ENCODE results near the gene PTCH2. TPM values are rescaled to one million over a fixed set of nuclear protein-coding genes. Genes with fewer than 3 reads are reported as not detected.

PTCH2 gene
- total and polyA plus RNA-seq, 2 of the 13 experiments (the other 11 are each of a cell fraction or from before 2014, with no cell fraction given): 0.60 to 1.5 TPM

GRCh38 chr1:44827197-44828002, 15.7 kb downstream of the PTCH2 start (continued):
- TF ChIP-seq GZF1 (CRISPR knock-in tag; IDR thresholded peaks at IDR 0.05): no peak
- TF ChIP-seq ZNF136 (CRISPR knock-in tag; IDR thresholded peaks at IDR 0.05; ENCODE audit: low read depth): no peak; the same call in 1 of the 2 replicates
- TF ChIP-seq NFE2 (CRISPR knock-in tag; IDR thresholded peaks at IDR 0.05): no peak
- peak; percentile 33; the same call in 1 of the 2 replicates for TF ChIP-seq RARA (CRISPR knock-in tag; IDR thresholded peaks at IDR 0.05)
- TF ChIP-seq ZNF207 (IDR thresholded peaks at IDR 0.05; ENCODE audit: borderline replicate concordance): no peak
- TF ChIP-seq MBD4 (IDR thresholded peaks at IDR 0.05; ENCODE audit: borderline replicate concordance, low read length): no peak
- no peak for TF ChIP-seq ELK4 (CRISPR knock-in tag; IDR thresholded peaks at IDR 0.05; ENCODE audit: borderline replicate concordance)
- TF ChIP-seq NFE2L1 (CRISPR knock-in tag; IDR thresholded peaks at IDR 0.05; ENCODE audit: borderline replicate concordance): no peak
- TF ChIP-seq ZNF234 (CRISPR knock-in tag; conservative IDR thresholded peaks at IDR 0.05): no peak; the same call in 1 of the 2 replicates
- TF ChIP-seq ZNF205 (CRISPR knock-in tag; IDR thresholded peaks at IDR 0.05): no peak
- no peak for TF ChIP-seq YEATS4 (CRISPR knock-in tag; IDR thresholded peaks at IDR 0.05; ENCODE audit: borderline replicate concordance)
- TF ChIP-seq ZNF446 (CRISPR knock-in tag; IDR thresholded peaks at IDR 0.05): no peak
- TF ChIP-seq ZMYM4 (CRISPR knock-in tag; IDR thresholded peaks at IDR 0.05): peak; percentile 62; the same call in 1 of the 2 replicates
- TF ChIP-seq BHLHE40 (IDR thresholded peaks at IDR 0.05; ENCODE audit: low read length): no peak
- no peak for TF ChIP-seq SUZ12 (IDR thresholded peaks at IDR 0.05; ENCODE audit: low read depth, low read length)
- no peak; the same call in 1 of the 2 replicates for TF ChIP-seq ZNF609 (CRISPR knock-in tag; IDR thresholded peaks at IDR 0.05; ENCODE audit: borderline replicate concordance)
- TF ChIP-seq MNT (IDR thresholded peaks at IDR 0.05): no peak
- no peak for TF ChIP-seq ZNF839 (CRISPR knock-in tag; IDR thresholded peaks at IDR 0.05; ENCODE audit: borderline replicate concordance)
- TF ChIP-seq PRDM15 (CRISPR knock-in tag; IDR thresholded peaks at IDR 0.05): no peak

All from HepG2 (cell line).